Activated CD8-positive, alpha-beta T cell treated with anti-CD3 and anti-CD28 coated beads, Interleukin-2, amount 10 ng/mL, durations not matched to agents 7 days and 5 days (primary cell): ENCODE results near the gene DPH7. TPM values are rescaled to one million over a fixed set of nuclear protein-coding genes. Genes with fewer than 3 reads are reported as not detected.
A peak's percentile ranks its signal among the peaks of the same experiment; 100 is the strongest.
"Not testable (repeated sequence)": the region's sequence is repeated elsewhere in the genome, so short reads cannot be mapped to it uniquely, and the experiment has no call there.

Experiments used
- ATAC-seq: fragments of 150-1000 bp; cut with Tn5 transposase; one replicate; pipeline ENCODE4 v1.10.0; 2021; ENCODE audit warnings: moderate library complexity
- CTCF ChIA-PET: fragments of 350-600 bp; sonication (Branson Sonifier 250); formaldehyde crosslinking; loops from one replicate; lab custom pipeline; 2021; ENCODE audit warnings: antibody characterized with exemption; lab: Charles Lee
- POLR2A ChIA-PET: fragments of 350-600 bp; sonication (Branson Sonifier 250); formaldehyde crosslinking; loops from one replicate; lab custom pipeline; 2021; ENCODE audit warnings: antibody characterized with exemption; lab: Charles Lee
- DNase-seq: peaks from one replicate; pipeline ENCODE4 v3.0.0-alpha.2; 2020
- H3K27ac Mint-ChIP-seq: one replicate; pipeline ENCODE4 v1.8.0; 2021; ENCODE audit warnings: mild to moderate bottlenecking, mixed read lengths
- H3K27me3 Mint-ChIP-seq: one replicate; pipeline ENCODE4 v1.8.0; 2021; ENCODE audit warnings: low read depth, mixed read lengths
- H3K36me3 Mint-ChIP-seq: one replicate; pipeline ENCODE4 v1.8.0; 2021; ENCODE audit warnings: low read depth, mixed read lengths
- H3K4me1 Mint-ChIP-seq: one replicate; pipeline ENCODE4 v1.8.0; 2021; ENCODE audit warnings: low read depth, mixed read lengths
- H3K4me3 Mint-ChIP-seq: one replicate; pipeline ENCODE4 v1.8.0; 2021; ENCODE audit warnings: mild to moderate bottlenecking, mixed read lengths
- H3K9me3 Mint-ChIP-seq: one replicate; pipeline ENCODE4 v1.8.0; 2022; ENCODE audit warnings: mixed read lengths; ENCODE audit not compliant: insufficient read depth
- total RNA-seq, 2 experiments: library from RNA; stranded (reverse); gene quantifications; one replicate each; pipeline ENCODE4 v1.2.3, GENCODE V29; 2021

DPH7 gene
- total RNA-seq, 2 experiments from 2014 or later: 36.8 to 37.1 TPM

DNA sequence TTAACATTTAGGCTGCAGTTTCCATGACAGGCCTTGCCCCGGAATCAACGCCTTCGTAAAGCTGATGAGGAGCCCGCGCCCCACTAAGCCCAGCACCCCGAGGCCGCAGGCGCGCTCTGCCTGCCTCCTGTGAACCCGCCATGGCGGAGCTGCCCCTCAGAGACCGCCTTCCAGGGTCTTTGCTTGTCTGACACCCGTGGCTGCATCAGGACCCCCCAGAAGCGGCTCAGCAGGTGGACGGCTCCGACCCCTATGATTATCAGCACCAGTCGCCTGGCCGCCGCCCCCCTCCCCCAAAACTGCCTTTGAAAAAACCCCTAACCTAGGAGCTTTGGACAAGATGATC, 507 bp upstream of the DPH7 start:
- POLR2A ChIA-PET: interaction anchor here (0.7 to 1.7 kb wide), 4 partner anchors 10 to 339 kb away, joined by 3 to 9 read pairs (median 4); partner anchors contain the start of genes TUBB4B and ZMYND19
- DNase-seq (no peak), ATAC-seq (no peak)
- H3K36me3 Mint-ChIP-seq: peaks cover 38% of the 10 kb centered on the region
- no peaks in the 10 kb centered on the region for H3K9me3 Mint-ChIP-seq
- H3K4me3 Mint-ChIP-seq: peak overlapping the region; percentile 81
- H3K4me1 Mint-ChIP-seq: peaks cover 35% of the 10 kb centered on the region
- H3K27me3 Mint-ChIP-seq: no peaks in the 10 kb centered on the region
- CTCF ChIA-PET: interaction anchor here (0.7 to 3.1 kb wide), 11 partner anchors 9 to 240 kb away, joined by 3 to 16 read pairs (median 3); partner anchors contain the start of genes ARRDC1, EHMT1, MRPL41 and ZMYND19
- peak overlapping the region; percentile 46 for H3K27ac Mint-ChIP-seq

DNA sequence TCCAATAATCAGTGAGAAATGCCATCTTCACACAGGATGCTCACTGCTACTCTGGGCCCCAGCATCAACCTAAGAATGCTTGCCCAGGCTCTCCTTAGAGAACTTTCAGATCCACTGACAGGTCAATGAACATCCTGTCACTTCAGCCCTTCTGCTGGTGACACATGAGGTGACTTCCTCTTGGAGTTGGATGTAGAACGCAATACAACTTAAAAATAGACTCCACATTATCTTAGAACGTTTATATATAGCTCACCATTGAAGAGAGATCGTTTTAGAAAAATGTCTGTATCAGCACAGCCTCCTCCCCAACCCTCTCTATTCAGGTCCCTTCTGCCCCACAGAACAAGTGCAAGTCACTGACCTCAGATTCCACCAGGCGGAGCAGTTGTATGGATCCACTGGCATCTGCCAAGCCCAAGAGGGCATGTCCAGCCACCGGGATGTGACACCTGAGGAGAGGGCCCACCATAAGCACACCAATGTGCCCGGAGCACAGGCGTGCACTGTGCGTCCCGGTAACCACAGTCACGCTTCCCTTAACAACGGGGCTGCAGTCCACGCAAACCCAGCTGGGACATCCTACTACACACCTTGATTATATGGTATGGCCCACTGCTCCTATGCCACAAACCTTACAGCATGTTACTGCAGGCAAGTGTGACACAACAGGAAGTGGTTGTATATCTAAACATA, 2.9 kb downstream of the DPH7 start:
- H3K9me3 Mint-ChIP-seq: no peaks in the 10 kb centered on the region
- H3K36me3 Mint-ChIP-seq: peaks cover 40% of the 10 kb centered on the region
- H3K4me3 Mint-ChIP-seq: no peak overlapping the region
- peak overlapping the region; percentile 2 for H3K27ac Mint-ChIP-seq
- no peaks in the 10 kb centered on the region for H3K27me3 Mint-ChIP-seq
- POLR2A ChIA-PET: interaction anchor here (0.6 to 1.9 kb wide), 2 partner anchors 22 to 24 kb away, joined by 5 to 7 read pairs; partner anchors contain the start of gene MRPL41
- peaks cover 35% of the 10 kb centered on the region for H3K4me1 Mint-ChIP-seq
- DNase-seq (no peak), ATAC-seq (no peak)
- CTCF ChIA-PET: interaction anchor here (0.7 to 0.8 kb wide), 2 partner anchors 15 to 24 kb away, joined by 3 read pairs; partner anchors contain the start of genes MRPL41 and ZMYND19

DNA sequence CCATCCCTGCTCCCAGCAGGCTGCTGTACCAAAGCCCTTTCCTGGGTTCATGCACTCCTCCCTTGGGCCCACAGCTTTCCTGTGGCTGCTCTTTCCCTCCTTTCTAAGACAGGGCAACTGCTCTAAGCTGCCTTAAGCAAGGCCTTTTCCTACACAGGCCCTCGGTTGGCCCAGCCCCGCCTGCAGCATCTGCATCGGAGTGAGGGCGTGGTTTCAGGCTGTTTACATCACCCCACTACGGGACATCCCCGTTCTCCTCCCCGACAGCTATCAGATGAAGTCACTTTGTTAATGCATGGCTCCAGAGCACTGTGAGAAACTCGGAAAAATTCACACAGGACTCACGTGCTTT, 3.4 kb downstream of the DPH7 start:
- no peak for ATAC-seq
- H3K36me3 Mint-ChIP-seq: peaks cover 44% of the 10 kb centered on the region
- ChIA-PET POLR2A (interaction anchor here (0.6 kb wide), 1 partner anchor 22 kb away, joined by 5 read pairs; no protein-coding TSS in a partner anchor), CTCF (interaction anchor here (0.7 kb wide), 1 partner anchor 15 kb away, joined by 3 read pairs; the partner anchor contains the start of gene ZMYND19)
- H3K27ac Mint-ChIP-seq: peak overlapping the region; percentile 2
- no peak overlapping the region for H3K4me3 Mint-ChIP-seq
- H3K4me1 Mint-ChIP-seq: peaks cover 35% of the 10 kb centered on the region
- no peaks in the 10 kb centered on the region for H3K9me3 Mint-ChIP-seq
- DNase-seq: no peak
- no peaks in the 10 kb centered on the region for H3K27me3 Mint-ChIP-seq

GRCh38 chr9:137574192-137574591, 4.5 kb downstream of the DPH7 start:
- POLR2A ChIA-PET: no interaction called here
- Mint-ChIP-seq H3K9me3 (no peaks in the 10 kb centered on the region), H3K4me3 (no peak overlapping the region), H3K4me1 (peaks cover 31% of the 10 kb centered on the region), H3K27ac (no peak overlapping the region), H3K27me3 (no peaks in the 10 kb centered on the region), H3K36me3 (peaks cover 46% of the 10 kb centered on the region)
- CTCF ChIA-PET: no interaction called here
- no peak for DNase-seq
- no peak for ATAC-seq

GRCh38 chr9:137570566-137570965, 8.2 kb downstream of the DPH7 start:
- DNase-seq (no peak), ATAC-seq (no peak)
- peaks cover 10% of the 10 kb centered on the region for H3K4me1 Mint-ChIP-seq
- ChIA-PET CTCF (no interaction called here), POLR2A (no interaction called here)
- H3K9me3 Mint-ChIP-seq: no peaks in the 10 kb centered on the region
- H3K36me3 Mint-ChIP-seq: peaks cover 35% of the 10 kb centered on the region
- H3K27me3 Mint-ChIP-seq: no peaks in the 10 kb centered on the region
- H3K27ac Mint-ChIP-seq: no peak overlapping the region
- no peak overlapping the region for H3K4me3 Mint-ChIP-seq

DNA sequence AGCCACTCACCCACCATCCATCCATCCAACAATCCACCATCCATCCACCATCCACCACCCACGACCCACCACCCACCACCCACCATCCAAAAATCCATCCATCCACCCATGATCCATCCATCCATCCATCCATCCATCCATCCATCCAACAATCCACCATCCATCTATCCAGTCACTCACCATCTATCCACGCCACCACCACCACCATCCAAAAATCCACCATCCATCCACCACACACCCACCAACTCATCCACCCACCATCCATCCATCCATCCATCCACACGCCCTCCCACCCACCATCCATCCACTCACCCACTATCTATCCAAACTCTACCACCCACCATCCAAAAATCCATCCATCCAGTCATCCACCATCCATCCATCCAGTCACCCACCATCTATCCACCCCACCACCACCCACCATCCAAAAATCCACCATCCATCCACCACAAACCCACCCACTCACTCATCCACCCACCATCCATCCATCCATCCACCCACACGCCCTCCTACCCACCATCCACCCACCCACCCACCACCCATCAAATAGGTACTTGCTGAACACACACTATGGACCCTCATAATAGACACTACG, 9.0 kb downstream of the DPH7 start:
- CTCF ChIA-PET: no interaction called here
- no peak for DNase-seq
- no peak for ATAC-seq
- H3K36me3 Mint-ChIP-seq: peaks cover 27% of the 10 kb centered on the region
- H3K4me1 Mint-ChIP-seq: peaks cover 8% of the 10 kb centered on the region
- no peak overlapping the region for H3K27ac Mint-ChIP-seq
- POLR2A ChIA-PET: no interaction called here
- no peaks in the 10 kb centered on the region for H3K9me3 Mint-ChIP-seq
- no peak overlapping the region for H3K4me3 Mint-ChIP-seq
- H3K27me3 Mint-ChIP-seq: no peaks in the 10 kb centered on the region

DNA sequence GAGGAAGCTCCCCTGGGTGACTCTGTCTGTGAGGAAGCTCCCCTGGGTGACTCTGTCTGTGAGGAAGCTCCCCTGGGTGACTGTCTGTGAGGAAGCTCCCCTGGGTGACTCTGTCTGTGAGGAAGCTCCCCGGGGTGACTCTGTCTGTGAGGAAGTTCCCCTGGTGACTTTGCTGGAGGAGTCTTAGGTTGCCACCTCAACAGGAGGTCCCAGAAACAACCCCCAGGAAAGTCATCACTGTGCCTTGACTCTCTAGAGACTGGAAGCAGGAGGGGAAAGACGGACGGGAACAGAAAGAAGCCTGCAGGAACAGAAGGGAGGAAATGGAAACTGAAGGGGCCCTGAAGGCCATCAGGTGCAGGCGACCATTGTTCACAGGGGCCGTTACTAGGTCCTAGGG, 10.3 kb downstream of the DPH7 start:
- H3K9me3 Mint-ChIP-seq, CTCF ChIA-PET, H3K27me3 Mint-ChIP-seq, H3K4me3 Mint-ChIP-seq, ATAC-seq, POLR2A ChIA-PET, H3K27ac Mint-ChIP-seq, DNase-seq: not testable (repeated sequence)
- peaks cover 28% of the 10 kb centered on the region for H3K36me3 Mint-ChIP-seq
- peaks cover 13% of the 10 kb centered on the region for H3K4me1 Mint-ChIP-seq

- no peak overlapping the region for H3K4me3 Mint-ChIP-seq
- H3K36me3 Mint-ChIP-seq: peaks cover 27% of the 10 kb centered on the region
- ChIA-PET CTCF (no interaction called here), POLR2A (interaction anchor here (0.6 kb wide), 1 partner anchor 438 kb away, joined by 3 read pairs; no protein-coding TSS in a partner anchor)
- DNase-seq (no peak), ATAC-seq (no peak)
- H3K9me3 Mint-ChIP-seq: no peaks in the 10 kb centered on the region
- peak overlapping the region; percentile 7 for H3K27ac Mint-ChIP-seq
- H3K27me3 Mint-ChIP-seq: no peaks in the 10 kb centered on the region
- peaks cover 13% of the 10 kb centered on the region for H3K4me1 Mint-ChIP-seq
These were observed 13.8 kb downstream of the DPH7 start for GRCh38 chr9:137564817-137565411.

DNA sequence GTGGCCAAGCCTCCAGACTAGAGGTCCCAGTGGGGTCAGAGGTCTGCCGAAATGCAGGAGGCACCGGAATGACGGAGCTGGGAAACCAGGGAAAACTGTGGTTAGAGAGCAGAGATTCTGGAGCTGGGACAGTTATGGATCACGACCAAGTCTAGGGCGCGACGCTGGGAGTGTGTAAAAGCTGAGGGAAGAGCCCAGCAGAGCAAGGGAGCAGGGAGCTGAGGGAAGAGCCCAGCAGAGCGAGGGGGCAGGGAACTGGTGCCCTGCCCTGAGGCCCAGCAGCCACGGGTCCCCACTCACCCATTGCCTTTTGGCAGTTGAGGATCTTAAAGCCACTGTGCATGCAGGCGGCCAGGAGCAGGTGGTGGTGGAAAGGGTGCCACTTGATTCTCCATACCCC, 14.6 kb downstream of the DPH7 start:
- ATAC-seq: no peak
- no peaks in the 10 kb centered on the region for H3K27me3 Mint-ChIP-seq
- no peak overlapping the region for H3K4me3 Mint-ChIP-seq
- H3K4me1 Mint-ChIP-seq: peaks cover 13% of the 10 kb centered on the region
- H3K27ac Mint-ChIP-seq: no peak overlapping the region
- H3K36me3 Mint-ChIP-seq: peaks cover 32% of the 10 kb centered on the region
- no peaks in the 10 kb centered on the region for H3K9me3 Mint-ChIP-seq
- CTCF ChIA-PET: no interaction called here
- DNase-seq: no peak
- POLR2A ChIA-PET: interaction anchor here (0.6 kb wide), 1 partner anchor 437 kb away, joined by 3 read pairs; no protein-coding TSS in a partner anchor

GRCh38 chr9:137558127-137558526, 20.6 kb downstream of the DPH7 start:
- Mint-ChIP-seq H3K36me3 (peaks cover 43% of the 10 kb centered on the region), H3K27me3 (no peaks in the 10 kb centered on the region), H3K27ac (no peak overlapping the region), H3K4me3 (no peak overlapping the region), H3K9me3 (no peaks in the 10 kb centered on the region), H3K4me1 (peaks cover 3% of the 10 kb centered on the region)
- DNase-seq (no peak), ATAC-seq (no peak)
- ChIA-PET CTCF (interaction anchor here (1.2 kb wide), 1 partner anchor 32 kb away, joined by 3 read pairs; the partner anchor contains the start of gene ZMYND19), POLR2A (no interaction called here)

DNA sequence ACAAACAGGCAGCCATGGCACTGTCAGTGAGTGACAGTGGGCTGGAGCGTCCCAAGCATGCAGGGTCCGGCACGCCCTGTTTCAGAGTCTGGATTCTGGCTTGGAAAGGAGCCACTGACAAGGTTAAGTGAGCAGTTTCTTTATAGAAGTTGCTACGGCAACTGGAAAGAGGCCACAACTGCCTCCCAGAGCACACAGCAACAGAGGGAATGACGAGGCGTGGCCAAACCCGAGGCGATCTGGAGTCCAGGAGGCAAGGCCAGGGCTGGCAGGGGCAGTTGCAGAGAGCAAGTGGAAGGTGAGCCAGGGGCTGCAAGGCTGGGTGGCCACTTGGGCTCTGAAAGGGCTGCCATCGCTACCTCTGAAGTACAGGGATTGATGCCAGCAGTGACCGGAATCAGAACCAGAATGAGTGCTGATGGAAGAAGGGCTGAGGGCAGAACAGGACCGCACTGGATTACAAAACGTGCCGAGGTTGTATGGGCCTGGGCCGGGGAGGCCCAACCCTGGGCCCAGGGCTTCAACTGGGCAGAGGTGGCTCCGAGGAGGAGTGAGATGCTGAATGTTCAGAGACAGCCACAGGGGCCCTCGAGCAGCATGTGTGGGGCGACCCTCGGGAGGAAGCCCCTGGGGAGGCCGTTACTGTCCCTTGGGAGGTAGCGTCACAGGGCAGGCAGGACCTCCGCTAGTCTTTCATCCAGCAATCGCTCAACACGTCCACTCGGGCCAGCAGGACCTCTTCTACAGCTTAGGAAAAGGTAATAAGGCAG, 22.5 kb downstream of the DPH7 start:
- Mint-ChIP-seq H3K27me3 (no peaks in the 10 kb centered on the region), H3K4me3 (no peak overlapping the region), H3K27ac (no peak overlapping the region), H3K9me3 (no peaks in the 10 kb centered on the region), H3K4me1 (peaks cover 8% of the 10 kb centered on the region), H3K36me3 (peaks cover 40% of the 10 kb centered on the region)
- no peak for DNase-seq
- CTCF ChIA-PET: no interaction called here
- POLR2A ChIA-PET: no interaction called here
- ATAC-seq: no peak
